Trophoblast cell (in vitro differentiated cells and primary cell): ENCODE results near the gene KIF26B.

ENCODE experiments used
- DNase-seq, 2 donors: peaks; one replicate each; pipeline ENCODE4 v3.0.0-alpha.2; 2016
- H2AFZ ChIP-seq: 2 replicates; pipeline ENCODE4 v1.6.1; 2013; ENCODE audit warnings: low read length, moderate library complexity, mild to moderate bottlenecking; ENCODE audit not compliant: insufficient read depth, poor library complexity
- H2AK5ac ChIP-seq: 2 replicates; pipeline ENCODE4 v1.6.1; 2013; ENCODE audit warnings: mild to moderate bottlenecking, low read length
- H2BK120ac ChIP-seq: 2 replicates; pipeline ENCODE4 v1.6.1; 2013; ENCODE audit warnings: low read length, mild to moderate bottlenecking, moderate library complexity; ENCODE audit not compliant: insufficient read depth, poor library complexity
- H2BK12ac ChIP-seq: 2 replicates; pipeline ENCODE4 v1.6.1; 2013; ENCODE audit warnings: mild to moderate bottlenecking, low read length, moderate library complexity
- H2BK5ac ChIP-seq: 2 replicates; pipeline ENCODE4 v1.6.1; 2013; ENCODE audit warnings: low read length, low read depth, moderate library complexity, mild to moderate bottlenecking; ENCODE audit not compliant: poor library complexity
- H3K14ac ChIP-seq: 2 replicates; pipeline ENCODE4 v1.6.1; 2013; ENCODE audit warnings: mild to moderate bottlenecking, low read length
- H3K18ac ChIP-seq: 2 replicates; pipeline ENCODE4 v1.6.1; 2013; ENCODE audit warnings: mild to moderate bottlenecking, low read length
- H3K23ac ChIP-seq: 2 replicates; pipeline ENCODE4 v1.6.1; 2013; ENCODE audit warnings: low read length
- H3K27ac ChIP-seq: 2 replicates; pipeline ENCODE4 v1.5.1; 2013; ENCODE audit warnings: low read depth, mild to moderate bottlenecking, inconsistent platforms, low read length, moderate library complexity
- H3K27me3 ChIP-seq: 2 replicates; pipeline ENCODE4 v1.6.1; 2013; ENCODE audit warnings: inconsistent platforms, mild to moderate bottlenecking, low read length, moderate library complexity; ENCODE audit not compliant: insufficient read depth
- H3K36me3 ChIP-seq, 2 experiments: 1 replicate in 1 of 2; 2 replicates in 1 of 2; pipeline ENCODE4 v1.6.1; 2013; ENCODE audit warnings: low read length in 2 of 2, mild to moderate bottlenecking in 2 of 2, moderate library complexity in 1 of 2; ENCODE audit not compliant: insufficient read depth in 2 of 2, control insufficient read depth in 1 of 2
- H3K4ac ChIP-seq: 2 replicates; pipeline ENCODE4 v1.6.1; 2013; ENCODE audit warnings: low read depth, mild to moderate bottlenecking, low read length, moderate library complexity
- H3K4me1 ChIP-seq, 2 experiments: 1 replicate in 1 of 2; 2 replicates in 1 of 2; pipeline ENCODE4 v1.6.1; 2013; ENCODE audit warnings: low read length in 2 of 2, mild to moderate bottlenecking in 2 of 2, moderate library complexity in 1 of 2; ENCODE audit not compliant: insufficient read depth in 2 of 2, control insufficient read depth in 1 of 2
- H3K4me2 ChIP-seq: 2 replicates; pipeline ENCODE4 v1.6.1; 2013; ENCODE audit warnings: inconsistent platforms, mild to moderate bottlenecking, low read length, moderate library complexity
- H3K4me3 ChIP-seq: 2 replicates; pipeline ENCODE4 v1.5.1; 2013; ENCODE audit warnings: mild to moderate bottlenecking, low read depth, low read length, inconsistent platforms
- H3K79me1 ChIP-seq: one replicate; pipeline ENCODE4 v1.6.1; 2013; ENCODE audit warnings: low read length
- H3K79me2 ChIP-seq: 2 replicates; pipeline ENCODE4 v1.6.1; 2013; ENCODE audit warnings: low read length, mild to moderate bottlenecking; ENCODE audit not compliant: control insufficient read depth, insufficient read depth, poor library complexity
- H3K9ac ChIP-seq: 2 replicates; pipeline ENCODE4 v1.6.1; 2013; ENCODE audit warnings: mild to moderate bottlenecking, low read length
- H3K9me3 ChIP-seq: 2 replicates; pipeline ENCODE4 v1.6.1; 2013; ENCODE audit warnings: low read depth, mild to moderate bottlenecking, control low read depth, inconsistent platforms, low read length; ENCODE audit not compliant: insufficient read depth
- H4K12ac ChIP-seq: 2 replicates; pipeline ENCODE4 v1.6.1; 2013; ENCODE audit warnings: low read depth, mild to moderate bottlenecking, low read length, moderate library complexity
- H4K8ac ChIP-seq: 2 replicates; pipeline ENCODE4 v1.6.1; 2013; ENCODE audit warnings: low read depth, mild to moderate bottlenecking, low read length, moderate library complexity
- H4K91ac ChIP-seq: one replicate; pipeline ENCODE4 v1.6.1; 2013; ENCODE audit warnings: low read depth, mild to moderate bottlenecking, low read length, moderate library complexity
- WGBS: extraction: QIAGEN DNeasy Blood & Tissue Kit; methylation state at CpG from one replicate; pipeline ENCODE4 v1.1.7; 2013; ENCODE audit warnings: missing lambda C conversion rate; ENCODE audit not compliant: insufficient read length, insufficient coverage; ENCODE audit errors: extremely low coverage; 5-methylcytosine and 5-hydroxymethylcytosine counted together

Gene KIF26B

GRCh38 chr1:245579881-245580280 lies 425.1 kb downstream of the KIF26B start:
- Histone ChIP-seq H3K27me3 (no peaks in the 10 kb centered on the region), H4K8ac (no peak overlapping the region), H2AFZ (no peak overlapping the region), H3K79me2 (no peaks in the 10 kb centered on the region), H2BK5ac (no peak overlapping the region), H3K14ac (no peak overlapping the region), H3K9ac (no peak overlapping the region), H3K79me1 (no peaks in the 10 kb centered on the region), H3K4me2 (no peak overlapping the region), H3K36me3 (peaks cover 6 to 9% of the 10 kb centered on the region in 2 experiments), H3K27ac (no peak overlapping the region), H3K18ac (no peak overlapping the region), H3K4me1 (peaks cover 4 to 5% of the 10 kb centered on the region in 2 experiments), H3K9me3 (no peaks in the 10 kb centered on the region), H2BK120ac (no peak overlapping the region), H4K91ac (no peak overlapping the region), H2BK12ac (no peak overlapping the region), H4K12ac (no peak overlapping the region), H3K23ac (no peak overlapping the region), H3K4me3 (no peak overlapping the region), H2AK5ac (no peak overlapping the region), H3K4ac (no peak overlapping the region)
- no peak for DNase-seq
- no CpG with 5 or more reads among the region's 7 CpGs for WGBS

GRCh38 chr1:245580651-245581050 lies 425.9 kb downstream of the KIF26B start:
- Histone ChIP-seq H3K9ac (no peak overlapping the region), H3K23ac (no peak overlapping the region), H3K79me1 (no peaks in the 10 kb centered on the region), H3K4me1 (peaks cover 5 to 6% of the 10 kb centered on the region in 2 experiments), H3K4me3 (no peak overlapping the region), H3K36me3 (peaks cover 6 to 9% of the 10 kb centered on the region in 2 experiments), H3K27me3 (no peaks in the 10 kb centered on the region), H4K12ac (no peak overlapping the region), H4K91ac (no peak overlapping the region), H3K79me2 (no peaks in the 10 kb centered on the region), H2BK5ac (no peak overlapping the region), H4K8ac (no peak overlapping the region), H3K4me2 (no peak overlapping the region), H2AFZ (no peak overlapping the region), H3K14ac (no peak overlapping the region), H3K18ac (no peak overlapping the region), H2AK5ac (no peak overlapping the region), H3K4ac (no peak overlapping the region), H2BK12ac (no peak overlapping the region), H3K9me3 (no peaks in the 10 kb centered on the region), H2BK120ac (no peak overlapping the region), H3K27ac (no peak overlapping the region)
- no CpG with 5 or more reads among the region's 6 CpGs for WGBS
- DNase-seq, result no peak

- Histone ChIP-seq H3K27me3 (no peaks in the 10 kb centered on the region), H3K9ac (no peak overlapping the region), H4K12ac (no peak overlapping the region), H3K79me1 (peaks cover 3% of the 10 kb centered on the region), H2BK5ac (no peak overlapping the region), H3K9me3 (no peaks in the 10 kb centered on the region), H4K91ac (no peak overlapping the region), H3K4me3 (no peak overlapping the region), H4K8ac (no peak overlapping the region), H3K4me1 (peaks cover 5 to 10% of the 10 kb centered on the region in 2 experiments), H2AK5ac (no peak overlapping the region), H3K36me3 (peaks cover 8 to 9% of the 10 kb centered on the region in 2 experiments), H3K4me2 (no peak overlapping the region), H2AFZ (no peak overlapping the region), H3K79me2 (no peaks in the 10 kb centered on the region), H3K27ac (no peak overlapping the region), H3K4ac (no peak overlapping the region), H3K14ac (no peak overlapping the region), H3K18ac (no peak overlapping the region), H2BK12ac (no peak overlapping the region), H2BK120ac (no peak overlapping the region), H3K23ac (no peak overlapping the region)
- no CpG with 5 or more reads among the region's 7 CpGs for WGBS
- no peak for DNase-seq
Measured at GRCh38 chr1:245582026-245582425, 427.2 kb downstream of the KIF26B start.

GRCh38 chr1:245583081-245583480 lies 428.3 kb downstream of the KIF26B start:
- Histone ChIP-seq H3K9ac (no peak overlapping the region), H3K36me3 (peaks cover 5 to 7% of the 10 kb centered on the region in 2 experiments), H3K4ac (no peak overlapping the region), H2BK5ac (no peak overlapping the region), H3K4me1 (peaks cover 9 to 10% of the 10 kb centered on the region in 2 experiments), H3K79me1 (peaks cover 3% of the 10 kb centered on the region), H3K4me2 (no peak overlapping the region), H2AK5ac (no peak overlapping the region), H2AFZ (no peak overlapping the region), H2BK12ac (no peak overlapping the region), H3K27ac (no peak overlapping the region), H3K18ac (no peak overlapping the region), H2BK120ac (no peak overlapping the region), H4K12ac (no peak overlapping the region), H3K14ac (no peak overlapping the region), H3K9me3 (no peaks in the 10 kb centered on the region), H4K8ac (no peak overlapping the region), H3K4me3 (no peak overlapping the region), H4K91ac (no peak overlapping the region), H3K79me2 (no peaks in the 10 kb centered on the region), H3K27me3 (no peaks in the 10 kb centered on the region), H3K23ac (no peak overlapping the region)
- no CpG with 5 or more reads among the region's 9 CpGs for WGBS
- peak; percentile 61 to 73 for DNase-seq
